ENCODE measurements around the gene ESPL1. TPM values are rescaled to one million over a fixed set of nuclear protein-coding genes. Genes with fewer than 3 reads are reported as not detected.

ESPL1 gene
- total and polyA plus RNA-seq, 2 of the 8 experiments (the other 6 are each of a cell fraction or from before 2014, with no cell fraction given): 31.8 to 52.7 TPM

GRCh38 chr12:53338916-53339315 is 70.8 kb downstream of the ESPL1 start:
- Histone ChIP-seq H4K5ac (ENCODE audit: insufficient read length, low read depth, low read length) (no peak overlapping the region), H3K9me3 (ENCODE audit: insufficient read depth in 2 of 2, low read depth in 1 of 2, low read length in 1 of 2) (no peaks in the 10 kb centered on the region), H4K8ac (ENCODE audit: extremely low read depth, insufficient read depth, low read length) (no peak overlapping the region; the same call in 1 of the 2 replicates), H3K18ac (ENCODE audit: extremely low read depth, low read length) (no peak overlapping the region), H3K56ac (replicated peaks; ENCODE audit: insufficient read length, low read depth, low read length) (no peak overlapping the region), H2BK120ac (replicated peaks; ENCODE audit: low read depth, low read length) (no peak overlapping the region), H2BK20ac (ENCODE audit: low read length) (no peak overlapping the region), H3K36me3 (ENCODE audit: control insufficient read depth in 2 of 4, insufficient read depth in 4 of 4, low read length in 3 of 4) (no peaks in the 10 kb centered on the region), H3K4me2 (ENCODE audit: insufficient read depth in 1 of 2, low read depth in 2 of 2, low read length in 2 of 2) (no peak overlapping the region), H3K4ac (replicated peaks; ENCODE audit: insufficient read length, low read depth, low read length) (no peak overlapping the region), H2BK12ac (ENCODE audit: low read depth, low read length) (no peak overlapping the region), H2AFZ (ENCODE audit: low read length) (no peak overlapping the region), H4K91ac (replicated peaks; ENCODE audit: insufficient read length, low read length) (no peak overlapping the region), H3K23ac (ENCODE audit: insufficient read length) (no peak overlapping the region), H3K79me1 (ENCODE audit: low read depth, low read length) (no peaks in the 10 kb centered on the region), H4K20me1 (replicated peaks in 1 of 2; ENCODE audit: control insufficient read depth in 1 of 2, insufficient read depth in 2 of 2, low read length in 2 of 2) (no peaks in the 10 kb centered on the region), H3K27me3 (replicated peaks in 1 of 4; ENCODE audit: control insufficient read depth in 3 of 4, extremely low read depth in 1 of 4, insufficient read depth in 3 of 4, low read length in 3 of 4) (peaks cover 0 to 15% (median 6%) of the 10 kb centered on the region in 4 experiments; a peak in 4 of 7 replicates), H3K23me2 (ENCODE audit: low read depth, low read length) (0 out of 2 replicates have a peak, but pooled peaks cover 2% of the 10 kb centered on the region), H3K14ac (ENCODE audit: insufficient read length) (no peak overlapping the region), H3K4me1 (replicated peaks in 1 of 4; ENCODE audit: control insufficient read depth in 3 of 4, insufficient read depth in 4 of 4, low read length in 3 of 4) (peaks cover 0 to 22% (median 1%) of the 10 kb centered on the region in 4 experiments; a peak in 4 of 7 replicates), H3K4me3 (ENCODE audit: extremely low read depth in 1 of 4, insufficient read depth in 2 of 4, low read depth in 3 of 4, low read length in 4 of 4) (no peak overlapping the region), H2BK5ac (ENCODE audit: low read depth, low read length) (no peak overlapping the region), H2AK5ac (ENCODE audit: low read depth, low read length) (no peak overlapping the region), H2BK15ac (ENCODE audit: low read length) (no peak overlapping the region), H3K79me2 (ENCODE audit: control insufficient read depth in 1 of 2, insufficient read depth in 2 of 2, low read length in 2 of 2) (no peaks in the 10 kb centered on the region), H3K9ac (replicated peaks in 1 of 4; ENCODE audit: extremely low read depth in 1 of 4, low read depth in 3 of 4, low read length in 3 of 4) (no peak overlapping the region), H3K27ac (ENCODE audit: low read depth, low read length) (no peak overlapping the region)
- POLR2A ChIA-PET (ENCODE audit: partially characterized antibody): interaction anchor here (0.9 to 1.0 kb wide), 2 partner anchors 14 to 75 kb away, joined by 3 read pairs; no protein-coding TSS in a partner anchor
- DNase-seq (ENCODE audit: low read depth in 1 of 2, low spot score in 2 of 2) (no peak), FAIRE-seq (no peak)
- CTCF ChIA-PET (ENCODE audit: partially characterized antibody): interaction anchor here (1.5 to 21.2 kb wide), 3 partner anchors 11 to 15 kb away, joined by 7 to 381 read pairs (median 7); no protein-coding TSS in a partner anchor
- WGBS, 2 experiments (ENCODE audit: extremely low coverage in 1 of 2, insufficient coverage in 1 of 2, insufficient read length in 1 of 2, insufficient replicate concordance in 2 of 2, low coverage in 1 of 2, low lambda C conversion rate in 2 of 2, missing lambda C conversion rate in 1 of 2): 83% methylated on average over 1 of the region's 6 CpGs; no CpG with 5 or more reads in 1 of the 2 experiments
- TF ChIP-seq, protein P1, sequence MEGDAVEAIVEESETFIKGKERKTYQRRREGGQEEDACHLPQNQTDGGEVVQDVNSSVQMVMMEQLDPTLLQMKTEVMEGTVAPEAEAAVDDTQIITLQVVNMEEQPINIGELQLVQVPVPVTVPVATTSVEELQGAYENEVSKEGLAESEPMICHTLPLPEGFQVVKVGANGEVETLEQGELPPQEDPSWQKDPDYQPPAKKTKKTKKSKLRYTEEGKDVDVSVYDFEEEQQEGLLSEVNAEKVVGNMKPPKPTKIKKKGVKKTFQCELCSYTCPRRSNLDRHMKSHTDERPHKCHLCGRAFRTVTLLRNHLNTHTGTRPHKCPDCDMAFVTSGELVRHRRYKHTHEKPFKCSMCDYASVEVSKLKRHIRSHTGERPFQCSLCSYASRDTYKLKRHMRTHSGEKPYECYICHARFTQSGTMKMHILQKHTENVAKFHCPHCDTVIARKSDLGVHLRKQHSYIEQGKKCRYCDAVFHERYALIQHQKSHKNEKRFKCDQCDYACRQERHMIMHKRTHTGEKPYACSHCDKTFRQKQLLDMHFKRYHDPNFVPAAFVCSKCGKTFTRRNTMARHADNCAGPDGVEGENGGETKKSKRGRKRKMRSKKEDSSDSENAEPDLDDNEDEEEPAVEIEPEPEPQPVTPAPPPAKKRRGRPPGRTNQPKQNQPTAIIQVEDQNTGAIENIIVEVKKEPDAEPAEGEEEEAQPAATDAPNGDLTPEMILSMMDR (IDR thresholded peaks at IDR 0.05; ENCODE audit: control extremely low read depth in 1 of 3, insufficient read depth in 1 of 3, low read depth in 1 of 3, low read length in 3 of 3): no peak
- TF ChIP-seq CTBP2 (IDR thresholded peaks at IDR 0.05; ENCODE audit: borderline replicate concordance, insufficient read depth, insufficient read length, low read length): no peak
- no peak for TF ChIP-seq KDM4A (IDR thresholded peaks at IDR 0.05; ENCODE audit: low read depth, low read length, severe bottlenecking)
- no peak for TF ChIP-seq POLR2AphosphoS5 (IDR thresholded peaks at IDR 0.05; ENCODE audit: low read depth, low read length)
- no peak for TF ChIP-seq SP1 (IDR thresholded peaks at IDR 0.05; ENCODE audit: low read depth, low read length)
- no peak for TF ChIP-seq ASH2L (IDR thresholded peaks at IDR 0.05; ENCODE audit: low read length)
- TF ChIP-seq POLR2A (IDR thresholded peaks at IDR 0.05; ENCODE audit: control extremely low read depth in 1 of 2, low read depth in 2 of 2, low read length in 2 of 2): no peak
- TF ChIP-seq, protein P2, sequence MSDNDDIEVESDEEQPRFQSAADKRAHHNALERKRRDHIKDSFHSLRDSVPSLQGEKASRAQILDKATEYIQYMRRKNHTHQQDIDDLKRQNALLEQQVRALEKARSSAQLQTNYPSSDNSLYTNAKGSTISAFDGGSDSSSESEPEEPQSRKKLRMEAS (IDR thresholded peaks at IDR 0.05): no peak
- TF ChIP-seq GTF2F1 (IDR thresholded peaks at IDR 0.05; ENCODE audit: borderline replicate concordance, low read depth, low read length): no peak
- TF ChIP-seq KDM1A (IDR thresholded peaks at IDR 0.05; ENCODE audit: borderline replicate concordance, low read length): no peak
